ENCODE results near the gene ADGRF5. TPM values are rescaled to one million over a fixed set of nuclear protein-coding genes. Genes with fewer than 3 reads are reported as not detected.

Gene ADGRF5
- total RNA-seq, 1 donor from 2014 or later, result 238 TPM

DNA sequence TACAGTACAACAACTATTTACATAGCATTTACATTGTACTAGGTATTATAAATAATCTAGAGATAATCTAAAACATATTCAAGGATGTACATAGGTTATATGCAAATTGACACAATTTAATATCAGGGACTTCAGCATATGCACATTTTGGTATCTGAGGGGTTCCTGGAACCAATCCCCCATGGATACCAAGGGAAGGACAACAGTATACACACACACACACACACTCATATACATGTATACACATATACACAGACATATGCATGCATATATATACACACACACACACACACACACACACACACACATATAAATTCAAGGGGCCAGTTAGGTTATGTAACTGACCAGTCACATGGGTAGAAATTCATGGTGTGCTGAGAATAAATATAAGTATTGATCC lies 24.9 kb downstream of the ADGRF5 start:
- Histone ChIP-seq H3K4me1 (peaks cover 66% of the 10 kb centered on the region), H3K36me3 (peaks cover 51% of the 10 kb centered on the region)
- intact Hi-C loops (cut with DNase I), result no loop called here

DNA sequence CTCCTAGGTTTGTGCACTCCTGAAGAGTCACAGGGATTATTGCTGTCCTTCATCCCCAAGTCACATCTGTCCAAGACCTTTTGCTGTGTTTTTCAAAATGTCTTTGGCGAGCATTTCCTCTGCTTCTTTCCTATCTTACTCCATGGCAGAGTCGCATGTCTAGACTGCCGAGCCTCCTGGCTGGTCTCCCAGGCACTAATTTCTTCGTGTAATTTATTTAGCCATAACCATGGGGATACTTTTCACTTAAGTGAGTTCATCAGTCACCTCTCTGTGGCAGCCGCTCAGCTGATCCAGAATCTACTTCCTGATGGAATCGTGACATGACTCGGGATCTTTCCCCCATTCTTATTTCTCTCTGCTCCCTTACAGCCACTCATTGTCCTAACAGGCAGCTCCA lies 25.8 kb downstream of the ADGRF5 start:
- H3K4me3 ChIP-seq, result no peak overlapping the region
- TF ChIP-seq, protein P1, sequence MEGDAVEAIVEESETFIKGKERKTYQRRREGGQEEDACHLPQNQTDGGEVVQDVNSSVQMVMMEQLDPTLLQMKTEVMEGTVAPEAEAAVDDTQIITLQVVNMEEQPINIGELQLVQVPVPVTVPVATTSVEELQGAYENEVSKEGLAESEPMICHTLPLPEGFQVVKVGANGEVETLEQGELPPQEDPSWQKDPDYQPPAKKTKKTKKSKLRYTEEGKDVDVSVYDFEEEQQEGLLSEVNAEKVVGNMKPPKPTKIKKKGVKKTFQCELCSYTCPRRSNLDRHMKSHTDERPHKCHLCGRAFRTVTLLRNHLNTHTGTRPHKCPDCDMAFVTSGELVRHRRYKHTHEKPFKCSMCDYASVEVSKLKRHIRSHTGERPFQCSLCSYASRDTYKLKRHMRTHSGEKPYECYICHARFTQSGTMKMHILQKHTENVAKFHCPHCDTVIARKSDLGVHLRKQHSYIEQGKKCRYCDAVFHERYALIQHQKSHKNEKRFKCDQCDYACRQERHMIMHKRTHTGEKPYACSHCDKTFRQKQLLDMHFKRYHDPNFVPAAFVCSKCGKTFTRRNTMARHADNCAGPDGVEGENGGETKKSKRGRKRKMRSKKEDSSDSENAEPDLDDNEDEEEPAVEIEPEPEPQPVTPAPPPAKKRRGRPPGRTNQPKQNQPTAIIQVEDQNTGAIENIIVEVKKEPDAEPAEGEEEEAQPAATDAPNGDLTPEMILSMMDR (IDR thresholded peaks at IDR 0.05), result no peak
- H3K9me3 ChIP-seq, result no peaks in the 10 kb centered on the region
- DNase-seq (no peak), ATAC-seq (no peak)
- H3K4me1 ChIP-seq, result peaks cover 65% of the 10 kb centered on the region
- H3K27me3 ChIP-seq (ENCODE audit: low read depth), result no peaks in the 10 kb centered on the region
- H3K36me3 ChIP-seq, result peaks cover 51% of the 10 kb centered on the region
- no peak overlapping the region for H3K27ac ChIP-seq
- intact Hi-C loops (cut with DNase I), result no loop called here

More for the DNA sequence above, 24.9 kb downstream of the ADGRF5 start:
- TF ChIP-seq, protein P1 (IDR thresholded peaks at IDR 0.05), result no peak
- DNase-seq, result no peak
- ATAC-seq, result no peak
- H3K27ac ChIP-seq, result no peak overlapping the region
- H3K9me3 ChIP-seq, result no peaks in the 10 kb centered on the region
- H3K27me3 ChIP-seq (ENCODE audit: low read depth), result no peaks in the 10 kb centered on the region
- no peak overlapping the region for H3K4me3 ChIP-seq

DNA sequence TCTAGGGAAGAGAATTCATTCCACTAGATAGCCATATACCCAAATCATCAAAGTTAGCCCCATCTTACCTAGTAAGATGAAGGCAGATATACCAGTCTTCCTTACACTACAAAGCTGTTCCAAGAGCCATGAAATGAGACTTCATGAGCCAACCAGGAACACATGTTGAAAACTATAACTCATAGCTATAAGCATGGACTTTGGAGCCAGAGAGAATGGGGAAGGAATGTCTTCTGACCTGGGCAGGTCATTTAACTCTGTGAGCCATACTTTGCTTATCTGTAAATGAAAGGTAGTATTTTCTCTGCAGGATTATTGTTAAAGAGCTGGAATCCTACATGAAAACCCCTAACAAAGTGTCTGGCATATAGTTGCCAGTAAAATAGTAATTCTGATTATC lies 27.3 kb downstream of the ADGRF5 start:
- DNase-seq, result no peak
- TF ChIP-seq, protein P1 (IDR thresholded peaks at IDR 0.05), result no peak
- Histone ChIP-seq H3K27me3 (ENCODE audit: low read depth) (no peaks in the 10 kb centered on the region), H3K9me3 (no peaks in the 10 kb centered on the region), H3K27ac (no peak overlapping the region), H3K36me3 (peaks cover 44% of the 10 kb centered on the region), H3K4me1 (peaks cover 59% of the 10 kb centered on the region), H3K4me3 (no peak overlapping the region)
- intact Hi-C loops (cut with DNase I), result no loop called here
- ATAC-seq, result no peak

DNA sequence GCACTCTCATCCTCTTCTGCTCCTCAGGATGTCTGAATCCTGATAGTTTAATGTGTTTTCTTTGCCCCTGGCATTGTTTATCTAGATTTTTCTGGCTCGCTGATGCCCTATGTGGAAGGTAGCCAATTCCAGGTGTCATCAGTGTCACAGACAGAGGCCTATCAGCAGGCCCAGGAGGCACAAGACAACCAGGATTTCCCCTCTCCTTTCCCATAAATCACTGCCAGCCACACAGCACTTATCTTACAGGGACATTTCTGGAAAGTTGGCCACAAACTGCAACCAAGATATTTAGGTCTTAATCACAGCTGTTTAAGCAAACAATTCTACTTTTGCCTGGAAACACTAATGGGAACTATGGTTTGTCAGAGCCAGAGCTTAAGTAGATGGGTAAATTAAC lies 28.1 kb downstream of the ADGRF5 start:
- Histone ChIP-seq H3K4me3 (no peak overlapping the region), H3K36me3 (peaks cover 39% of the 10 kb centered on the region), H3K27me3 (ENCODE audit: low read depth) (no peaks in the 10 kb centered on the region), H3K4me1 (peaks cover 51% of the 10 kb centered on the region), H3K27ac (no peak overlapping the region), H3K9me3 (no peaks in the 10 kb centered on the region)
- intact Hi-C loops (cut with DNase I), result no loop called here
- TF ChIP-seq, protein P1 (IDR thresholded peaks at IDR 0.05), result no peak
- ATAC-seq (no peak), DNase-seq (no peak)

DNA sequence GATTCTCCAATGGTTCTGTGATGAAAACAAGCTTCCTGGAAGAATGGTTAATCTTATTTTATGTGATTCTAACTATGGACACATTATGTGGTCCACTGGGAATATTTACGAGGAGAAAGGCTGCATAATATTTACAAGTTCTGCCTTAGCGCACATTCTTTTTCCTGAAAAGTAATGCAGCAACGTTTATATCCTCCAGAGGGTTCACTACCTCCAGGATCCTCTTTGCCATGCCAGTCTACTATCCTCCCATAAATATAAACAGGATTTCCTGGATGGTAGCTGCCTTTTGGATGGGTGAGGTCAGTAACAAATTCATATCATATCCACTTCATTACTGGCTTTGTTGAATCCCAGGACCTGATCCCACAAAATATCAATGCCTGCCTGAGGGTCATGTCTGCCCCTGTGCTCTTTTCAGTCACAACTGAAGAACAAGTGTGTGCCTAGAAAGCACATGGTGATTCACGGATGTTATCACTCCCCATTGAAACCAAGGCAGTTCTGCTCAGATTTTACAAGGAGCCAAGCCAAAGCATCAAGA lies 30.4 kb downstream of the ADGRF5 start:
- H3K27me3 ChIP-seq (ENCODE audit: low read depth), result no peaks in the 10 kb centered on the region
- intact Hi-C loops (cut with DNase I), result no loop called here
- no peak overlapping the region for H3K4me3 ChIP-seq
- TF ChIP-seq, protein P1 (IDR thresholded peaks at IDR 0.05), result peak; percentile 13
- ATAC-seq (peak in 1 of 2 donors; percentile 15), DNase-seq (no peak)
- H3K4me1 ChIP-seq, result peaks cover 40% of the 10 kb centered on the region
- H3K9me3 ChIP-seq, result no peaks in the 10 kb centered on the region
- H3K36me3 ChIP-seq, result peaks cover 50% of the 10 kb centered on the region
- H3K27ac ChIP-seq, result peak overlapping the region; percentile 7

All from lower lobe of right lung (tissue), 2 donors.